ENCODE data around the gene MCF2L.

DNA sequence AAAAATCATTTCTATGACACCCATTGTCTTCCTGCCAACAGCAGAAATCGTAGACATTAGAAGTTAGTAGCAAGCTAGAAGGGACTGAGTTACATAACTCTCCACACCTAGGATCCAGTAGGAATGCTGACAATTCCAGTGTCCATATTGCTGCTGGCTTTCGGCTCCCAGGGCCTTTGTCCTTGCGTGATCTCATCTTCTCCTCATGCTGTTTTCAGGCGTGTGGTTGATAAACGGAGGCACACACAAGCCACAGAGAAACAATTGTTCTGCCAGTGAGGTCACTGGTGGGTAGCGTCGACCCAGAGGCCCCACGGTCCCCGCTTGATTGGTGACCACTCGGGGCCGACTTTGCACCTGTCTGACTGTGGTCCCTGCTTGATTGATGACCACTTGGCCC lies 104.9 kb downstream of the MCF2L start:
- TF ChIP-seq, protein P1, sequence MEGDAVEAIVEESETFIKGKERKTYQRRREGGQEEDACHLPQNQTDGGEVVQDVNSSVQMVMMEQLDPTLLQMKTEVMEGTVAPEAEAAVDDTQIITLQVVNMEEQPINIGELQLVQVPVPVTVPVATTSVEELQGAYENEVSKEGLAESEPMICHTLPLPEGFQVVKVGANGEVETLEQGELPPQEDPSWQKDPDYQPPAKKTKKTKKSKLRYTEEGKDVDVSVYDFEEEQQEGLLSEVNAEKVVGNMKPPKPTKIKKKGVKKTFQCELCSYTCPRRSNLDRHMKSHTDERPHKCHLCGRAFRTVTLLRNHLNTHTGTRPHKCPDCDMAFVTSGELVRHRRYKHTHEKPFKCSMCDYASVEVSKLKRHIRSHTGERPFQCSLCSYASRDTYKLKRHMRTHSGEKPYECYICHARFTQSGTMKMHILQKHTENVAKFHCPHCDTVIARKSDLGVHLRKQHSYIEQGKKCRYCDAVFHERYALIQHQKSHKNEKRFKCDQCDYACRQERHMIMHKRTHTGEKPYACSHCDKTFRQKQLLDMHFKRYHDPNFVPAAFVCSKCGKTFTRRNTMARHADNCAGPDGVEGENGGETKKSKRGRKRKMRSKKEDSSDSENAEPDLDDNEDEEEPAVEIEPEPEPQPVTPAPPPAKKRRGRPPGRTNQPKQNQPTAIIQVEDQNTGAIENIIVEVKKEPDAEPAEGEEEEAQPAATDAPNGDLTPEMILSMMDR (IDR thresholded peaks at IDR 0.05) = no peak
- TF ChIP-seq JUN (IDR thresholded peaks at IDR 0.05) (no peak), POLR2A (IDR thresholded peaks at IDR 0.05; ENCODE audit: low read length) (no peak)

Data from A549 (cell line).